HepG2 (cell line): ENCODE results near the gene MAPK6. TPM values are rescaled to one million over a fixed set of nuclear protein-coding genes. Genes with fewer than 3 reads are reported as not detected.

Experiments used
- BRCA1 ChIP-seq: sonication (generic); formaldehyde crosslinking; IDR thresholded peaks from 2 replicates; pipeline ENCODE4 v1.4.0; 2020; ENCODE audit warnings: missing genetic modification reagents
- CBX2 ChIP-seq, 2 experiments: fragments of 200-600 bp in 1 of 2; sonication (generic); formaldehyde crosslinking in 1 of 2; IDR thresholded peaks; 2 replicates each; pipeline versions ENCODE4 v1.7.0 to v1.8.1; 2018 to 2022; ENCODE audit warnings: low read depth in 2 of 2, low read length in 1 of 2, mild to moderate bottlenecking in 1 of 2, missing genetic modification reagents in 1 of 2
- EED ChIP-seq: sonication (generic); formaldehyde crosslinking; IDR thresholded peaks from 2 replicates; pipeline ENCODE4 v1.5.0; 2020; ENCODE audit warnings: mild to moderate bottlenecking, missing genetic modification reagents
- GTF2F1 ChIP-seq: fragments of 150-350 bp; IDR thresholded peaks from 2 replicates; pipeline ENCODE4 v1.6.1; 2014; ENCODE audit warnings: low read length
- IRF9 ChIP-seq: sonication (generic); formaldehyde crosslinking; IDR thresholded peaks from 2 replicates; pipeline ENCODE4 v1.8.0; 2022; ENCODE audit warnings: missing genetic modification reagents, mild to moderate bottlenecking, borderline replicate concordance
- MTF2 ChIP-seq: sonication (generic); formaldehyde crosslinking; IDR thresholded peaks from 2 replicates; pipeline ENCODE4 v1.5.0; 2020; ENCODE audit warnings: missing genetic modification reagents, borderline replicate concordance
- RXRA ChIP-seq: sonication (generic); formaldehyde crosslinking; IDR thresholded peaks from 2 replicates; pipeline ENCODE4 v1.5.1; 2020; ENCODE audit warnings: missing genetic modification reagents
- TBL1XR1 ChIP-seq: fragments of 150-350 bp; IDR thresholded peaks from 2 replicates; pipeline ENCODE4 v1.6.1; 2014; ENCODE audit warnings: borderline replicate concordance, low read length; ENCODE audit not compliant: partially characterized antibody
- THAP11 ChIP-seq: IDR thresholded peaks from 2 replicates; pipeline ENCODE4 v1.6.1; 2016; ENCODE audit warnings: missing biosample characterization, missing genetic modification reagents
- ZNF317 ChIP-seq: sonication (generic); formaldehyde crosslinking; IDR thresholded peaks from 2 replicates; pipeline ENCODE4 v1.5.0; 2020; ENCODE audit warnings: mild to moderate bottlenecking, missing genetic modification reagents
- ZNF652 ChIP-seq: IDR thresholded peaks from 2 replicates; pipeline ENCODE4 v1.6.1; 2016; ENCODE audit warnings: low read depth, borderline replicate concordance
- ZSCAN29 ChIP-seq: sonication (generic); formaldehyde crosslinking; conservative IDR thresholded peaks from 2 replicates; pipeline ENCODE4 v1.4.0; 2020; ENCODE audit warnings: mild to moderate bottlenecking, missing genetic modification reagents
- polyA plus RNA-seq, 8 experiments: library from polyadenylated mRNA; depleted of rRNA in 3 of 8; stranded (reverse) in 7 of 8; unstranded in 1 of 8; fragments of >200 nt; fragmentation: Illumina TruSeq in 4 of 8; extraction: Trizol in 4 of 8; gene quantifications; 2 replicates each; pipeline versions ENCODE4 v1.2.1 to v1.2.3, GENCODE V29; 2011 to 2016; ENCODE audit warnings: low read depth in 4 of 8, missing spikeins in 1 of 8, mixed read lengths in 1 of 8; ENCODE audit not compliant: insufficient read depth in 1 of 8
- total RNA-seq, 5 experiments: library from RNA; depleted of rRNA; stranded (reverse); fragments of >200 nt; fragmentation: Illumina TruSeq; extraction: Trizol; gene quantifications; 2 replicates each; pipeline ENCODE4 v1.2.3, GENCODE V29; 2016; ENCODE audit warnings: low read depth in 1 of 5
- TF ChIP-seq, protein P1 (sequence below), 2 experiments: fragments of 450-650 bp in 1 of 2; sonication (generic) in 1 of 2; formaldehyde crosslinking in 1 of 2; IDR thresholded peaks; 2 replicates each; pipeline versions ENCODE4 v1.6.1 to v1.8.0; 2016 to 2022; ENCODE audit warnings: antibody characterized with exemption in 1 of 2, mild to moderate bottlenecking in 1 of 2, missing genetic modification reagents in 1 of 2
- TF ChIP-seq, protein P2 (sequence below): sonication (generic); formaldehyde crosslinking; IDR thresholded peaks from 2 replicates; pipeline ENCODE4 v1.9.0; 2022; ENCODE audit warnings: missing genetic modification reagents, mild to moderate bottlenecking, borderline replicate concordance
- TF ChIP-seq, protein P3 (sequence below): fragments of 450-650 bp; IDR thresholded peaks from 2 replicates; pipeline ENCODE4 v1.6.1; 2017

Gene MAPK6
- total and polyA plus RNA-seq, 2 of the 13 experiments (the other 11 are each of a cell fraction or from before 2014, with no cell fraction given): 89.5 to 99.7 TPM

DNA sequence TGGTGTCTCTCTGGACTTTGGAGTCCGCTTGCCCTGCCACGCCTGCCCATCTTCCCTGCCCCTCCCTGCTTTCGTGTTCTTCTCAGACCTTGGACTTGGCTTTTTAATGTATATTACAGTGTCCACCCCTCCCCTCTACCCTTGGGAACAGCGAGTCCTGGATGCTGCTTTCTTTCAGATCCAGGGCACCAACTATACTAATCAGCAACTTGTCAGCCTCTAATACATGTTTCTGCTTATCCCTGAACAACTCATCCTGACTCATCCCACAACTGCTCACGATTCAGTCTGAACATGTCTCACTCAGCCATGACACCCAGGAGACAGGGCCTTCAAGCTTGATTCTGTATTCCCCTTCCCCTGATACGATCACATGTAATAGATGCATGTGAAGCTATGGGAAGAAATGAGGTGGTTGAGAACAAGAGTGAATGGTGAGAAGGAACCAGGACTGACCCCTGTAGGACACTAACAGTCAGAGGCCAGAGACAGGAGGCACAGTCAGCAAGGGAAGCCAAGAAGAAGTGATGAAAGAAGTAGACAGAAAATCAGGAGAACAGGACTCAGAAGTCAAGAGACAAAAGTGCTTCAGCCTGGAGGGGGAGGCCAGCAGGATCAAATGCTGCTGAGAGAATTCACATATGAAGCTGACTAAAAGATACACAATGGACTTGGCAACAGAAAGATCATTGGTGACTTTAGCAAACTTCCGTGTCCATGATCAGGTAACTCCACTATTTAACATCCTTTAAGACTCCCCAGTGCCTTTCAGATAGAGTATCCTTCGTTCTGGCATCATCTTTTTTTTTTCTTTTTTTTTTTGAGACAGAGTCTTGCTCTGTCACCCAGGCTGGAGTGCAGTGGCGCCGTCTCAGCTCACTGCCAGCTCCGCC lies 58.1 kb downstream of the MAPK6 start (continued):
- no peak for TF ChIP-seq TBL1XR1
- TF ChIP-seq ZSCAN29 (CRISPR knock-in tag): no peak
- TF ChIP-seq, protein P1, sequence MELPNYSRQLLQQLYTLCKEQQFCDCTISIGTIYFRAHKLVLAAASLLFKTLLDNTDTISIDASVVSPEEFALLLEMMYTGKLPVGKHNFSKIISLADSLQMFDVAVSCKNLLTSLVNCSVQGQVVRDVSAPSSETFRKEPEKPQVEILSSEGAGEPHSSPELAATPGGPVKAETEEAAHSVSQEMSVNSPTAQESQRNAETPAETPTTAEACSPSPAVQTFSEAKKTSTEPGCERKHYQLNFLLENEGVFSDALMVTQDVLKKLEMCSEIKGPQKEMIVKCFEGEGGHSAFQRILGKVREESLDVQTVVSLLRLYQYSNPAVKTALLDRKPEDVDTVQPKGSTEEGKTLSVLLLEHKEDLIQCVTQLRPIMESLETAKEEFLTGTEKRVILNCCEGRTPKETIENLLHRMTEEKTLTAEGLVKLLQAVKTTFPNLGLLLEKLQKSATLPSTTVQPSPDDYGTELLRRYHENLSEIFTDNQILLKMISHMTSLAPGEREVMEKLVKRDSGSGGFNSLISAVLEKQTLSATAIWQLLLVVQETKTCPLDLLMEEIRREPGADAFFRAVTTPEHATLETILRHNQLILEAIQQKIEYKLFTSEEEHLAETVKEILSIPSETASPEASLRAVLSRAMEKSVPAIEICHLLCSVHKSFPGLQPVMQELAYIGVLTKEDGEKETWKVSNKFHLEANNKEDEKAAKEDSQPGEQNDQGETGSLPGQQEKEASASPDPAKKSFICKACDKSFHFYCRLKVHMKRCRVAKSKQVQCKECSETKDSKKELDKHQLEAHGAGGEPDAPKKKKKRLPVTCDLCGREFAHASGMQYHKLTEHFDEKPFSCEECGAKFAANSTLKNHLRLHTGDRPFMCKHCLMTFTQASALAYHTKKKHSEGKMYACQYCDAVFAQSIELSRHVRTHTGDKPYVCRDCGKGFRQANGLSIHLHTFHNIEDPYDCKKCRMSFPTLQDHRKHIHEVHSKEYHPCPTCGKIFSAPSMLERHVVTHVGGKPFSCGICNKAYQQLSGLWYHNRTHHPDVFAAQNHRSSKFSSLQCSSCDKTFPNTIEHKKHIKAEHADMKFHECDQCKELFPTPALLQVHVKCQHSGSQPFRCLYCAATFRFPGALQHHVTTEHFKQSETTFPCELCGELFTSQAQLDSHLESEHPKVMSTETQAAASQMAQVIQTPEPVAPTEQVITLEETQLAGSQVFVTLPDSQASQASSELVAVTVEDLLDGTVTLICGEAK (IDR thresholded peaks at IDR 0.05): no peak
- TF ChIP-seq, protein P1 (CRISPR knock-in tag; IDR thresholded peaks at IDR 0.05): no peak
- TF ChIP-seq GTF2F1: no peak
- no peak for TF ChIP-seq BRCA1
- no peak for TF ChIP-seq ZNF317 (CRISPR knock-in tag)
- TF ChIP-seq ZNF652 (CRISPR knock-in tag): no peak
- 0 out of 2 replicates have a peak, but pooled peaks have one; percentile 15 for TF ChIP-seq THAP11 (CRISPR knock-in tag)
- TF ChIP-seq, protein P2, sequence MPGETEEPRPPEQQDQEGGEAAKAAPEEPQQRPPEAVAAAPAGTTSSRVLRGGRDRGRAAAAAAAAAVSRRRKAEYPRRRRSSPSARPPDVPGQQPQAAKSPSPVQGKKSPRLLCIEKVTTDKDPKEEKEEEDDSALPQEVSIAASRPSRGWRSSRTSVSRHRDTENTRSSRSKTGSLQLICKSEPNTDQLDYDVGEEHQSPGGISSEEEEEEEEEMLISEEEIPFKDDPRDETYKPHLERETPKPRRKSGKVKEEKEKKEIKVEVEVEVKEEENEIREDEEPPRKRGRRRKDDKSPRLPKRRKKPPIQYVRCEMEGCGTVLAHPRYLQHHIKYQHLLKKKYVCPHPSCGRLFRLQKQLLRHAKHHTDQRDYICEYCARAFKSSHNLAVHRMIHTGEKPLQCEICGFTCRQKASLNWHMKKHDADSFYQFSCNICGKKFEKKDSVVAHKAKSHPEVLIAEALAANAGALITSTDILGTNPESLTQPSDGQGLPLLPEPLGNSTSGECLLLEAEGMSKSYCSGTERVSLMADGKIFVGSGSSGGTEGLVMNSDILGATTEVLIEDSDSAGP (CRISPR knock-in tag): no peak
- TF ChIP-seq CBX2 (IDR thresholded peaks at IDR 0.05; ENCODE audit: low read depth, low read length): no peak
- no peak for TF ChIP-seq CBX2 (CRISPR knock-in tag; IDR thresholded peaks at IDR 0.05; ENCODE audit: low read depth)
- TF ChIP-seq, protein P3, sequence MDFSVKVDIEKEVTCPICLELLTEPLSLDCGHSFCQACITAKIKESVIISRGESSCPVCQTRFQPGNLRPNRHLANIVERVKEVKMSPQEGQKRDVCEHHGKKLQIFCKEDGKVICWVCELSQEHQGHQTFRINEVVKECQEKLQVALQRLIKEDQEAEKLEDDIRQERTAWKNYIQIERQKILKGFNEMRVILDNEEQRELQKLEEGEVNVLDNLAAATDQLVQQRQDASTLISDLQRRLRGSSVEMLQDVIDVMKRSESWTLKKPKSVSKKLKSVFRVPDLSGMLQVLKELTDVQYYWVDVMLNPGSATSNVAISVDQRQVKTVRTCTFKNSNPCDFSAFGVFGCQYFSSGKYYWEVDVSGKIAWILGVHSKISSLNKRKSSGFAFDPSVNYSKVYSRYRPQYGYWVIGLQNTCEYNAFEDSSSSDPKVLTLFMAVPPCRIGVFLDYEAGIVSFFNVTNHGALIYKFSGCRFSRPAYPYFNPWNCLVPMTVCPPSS: no peak
- TF ChIP-seq EED: no peak
- TF ChIP-seq MTF2: no peak
- no peak for TF ChIP-seq RXRA (CRISPR knock-in tag)
- TF ChIP-seq IRF9 (CRISPR knock-in tag): no peak
